ENCODE data around the gene S100A8. TPM values are rescaled to one million over a fixed set of nuclear protein-coding genes. Genes with fewer than 3 reads are reported as not detected.

S100A8 gene
- not detected in 2 replicates for polyA plus RNA-seq

GRCh38 chr1:153390938-153391710, at the start of gene S100A8:
TSS of gene S100A8 (minus strand) at chr1:153391073. CDS start at chr1:153390535, 538 bp downstream.

GRCh38 chr1:153415850-153416570, 25.1 kb upstream of the S100A8 start, which contains the start of gene S100A7A:
TSS of gene S100A7A (plus strand) at chr1:153416520. CDS start at chr1:153418083, 1,563 bp downstream.

GRCh38 chr1:153375511-153375910, 15.4 kb downstream of the S100A8 start, which contains the start of gene S100A12:
TSS of gene S100A12 (minus strand) at chr1:153375621. CDS start at chr1:153374592, 1,029 bp downstream.

GRCh38 chr1:153357853-153358690, 32.8 kb downstream of the S100A8 start, which contains the start of gene S100A9:
TSS of gene S100A9 (plus strand) at chr1:153357854. CDS start at chr1:153358284, 430 bp downstream.

GRCh38 chr1:153348511-153349362, 42.1 kb downstream of the S100A8 start, which contains the start of gene PGLYRP4:
TSS of gene PGLYRP4 (minus strand) at chr1:153348841. CDS start at chr1:153347932, 909 bp downstream.

Other genes with a start within 250 kb of the S100A8 start
- gene SPRR2G, start 240.2 kb downstream of the S100A8 start, polyA plus RNA-seq = not detected in 2 replicates
- not detected in 2 replicates for gene LELP1, start 187.6 kb downstream of the S100A8 start, polyA plus RNA-seq
- not detected in 2 replicates for gene PRR9, start 173.5 kb downstream of the S100A8 start, polyA plus RNA-seq
- gene LORICRIN, start 131.4 kb downstream of the S100A8 start, polyA plus RNA-seq = not detected in 2 replicates
- not detected in 2 replicates for gene PGLYRP3, start 78.1 kb downstream of the S100A8 start, polyA plus RNA-seq
- not detected in 2 replicates for gene PGLYRP4, start 42.2 kb downstream of the S100A8 start, polyA plus RNA-seq
- gene S100A9, start 33.2 kb downstream of the S100A8 start, polyA plus RNA-seq = not detected in 2 replicates
- gene S100A12, start 15.5 kb downstream of the S100A8 start, polyA plus RNA-seq = not detected in 2 replicates
- gene S100A7A, start 25.4 kb upstream of the S100A8 start, polyA plus RNA-seq = not detected in 2 replicates
- not detected in 2 replicates for gene S100A7, start 69.6 kb upstream of the S100A8 start, polyA plus RNA-seq
- 19.2 and 39.7 TPM in 2 replicates for gene S100A6, start 144.9 kb upstream of the S100A8 start, polyA plus RNA-seq
- gene S100A5, start 149.9 kb upstream of the S100A8 start, polyA plus RNA-seq = not detected in 2 replicates
- gene S100A4, start 154.7 kb upstream of the S100A8 start, polyA plus RNA-seq = 1.2 and 2.7 TPM in 2 replicates
- not detected in 2 replicates for gene S100A3, start 158.2 kb upstream of the S100A8 start, polyA plus RNA-seq
- not detected in 2 replicates for gene S100A2, start 174.8 kb upstream of the S100A8 start, polyA plus RNA-seq
- 4.3 and 12.6 TPM in 2 replicates for gene S100A16, start 222.1 kb upstream of the S100A8 start, polyA plus RNA-seq
- not detected in 2 replicates for gene S100A14, start 225.3 kb upstream of the S100A8 start, polyA plus RNA-seq
- gene S100A13, start 236.4 kb upstream of the S100A8 start, polyA plus RNA-seq = 35.3 and 50.8 TPM in 2 replicates
- gene S100A1, start 237.4 kb upstream of the S100A8 start, polyA plus RNA-seq = not detected in 2 replicates
- 26.9 and 28.4 TPM in 2 replicates for gene CHTOP, start 243.0 kb upstream of the S100A8 start, polyA plus RNA-seq